Endothelial cell of hepatic sinusoid (primary cell): ENCODE measurements around the gene SORT1.
"Not testable (repeated sequence)": the region's sequence is repeated elsewhere in the genome, so short reads cannot be mapped to it uniquely, and the experiment has no call there.

Experiments
- in situ Hi-C: cut with HindIII; loops from 2 replicates; pipeline ENCODE4 v1.10.0; 2017; ENCODE audit warnings: low sequenced_read_pairs

The SORT1 gene

DNA sequence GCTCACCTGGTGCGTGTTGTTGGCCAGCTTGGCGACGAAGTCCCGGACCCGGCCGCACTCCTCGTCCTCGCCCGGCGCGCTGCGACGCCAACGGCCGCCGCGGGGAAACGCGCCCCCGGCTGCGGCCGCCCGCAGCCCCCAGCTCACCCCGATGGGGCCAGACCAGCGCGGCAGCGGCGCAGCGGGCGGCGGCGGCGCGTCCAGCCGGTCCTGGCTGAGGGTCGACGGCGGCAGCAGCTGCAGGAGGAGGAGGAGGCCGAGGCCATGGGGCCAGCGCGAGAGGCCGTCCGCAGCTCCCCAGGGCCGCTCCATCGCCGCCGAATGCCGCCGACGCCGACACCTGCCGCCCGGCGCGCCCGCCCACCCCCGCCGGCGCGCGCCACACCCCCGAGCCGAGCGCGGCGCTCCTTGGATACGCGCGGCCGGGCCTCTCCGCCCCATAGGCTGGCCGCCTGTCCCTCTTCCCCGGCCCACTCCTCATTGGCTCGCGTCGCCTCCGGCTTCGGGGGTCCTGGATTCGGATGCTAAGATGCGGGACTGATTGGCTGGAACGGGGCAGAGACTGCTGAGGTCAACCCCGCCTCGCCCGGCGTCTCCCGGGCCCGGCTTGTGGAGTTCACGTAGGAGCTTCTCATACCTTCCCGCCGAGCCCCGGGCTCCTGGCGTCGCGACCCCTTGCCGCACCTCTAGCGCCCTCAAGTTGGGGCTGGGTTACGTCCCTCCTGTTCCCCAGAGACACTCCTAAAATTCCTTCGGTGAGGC lies at the start of gene SORT1:
Gene SORT1 (minus strand): TSS at position 338 of the 762 bp plus-strand sequence. CDS start 26 bp downstream, at position 312.
- in situ Hi-C loops: no loop called here

DNA sequence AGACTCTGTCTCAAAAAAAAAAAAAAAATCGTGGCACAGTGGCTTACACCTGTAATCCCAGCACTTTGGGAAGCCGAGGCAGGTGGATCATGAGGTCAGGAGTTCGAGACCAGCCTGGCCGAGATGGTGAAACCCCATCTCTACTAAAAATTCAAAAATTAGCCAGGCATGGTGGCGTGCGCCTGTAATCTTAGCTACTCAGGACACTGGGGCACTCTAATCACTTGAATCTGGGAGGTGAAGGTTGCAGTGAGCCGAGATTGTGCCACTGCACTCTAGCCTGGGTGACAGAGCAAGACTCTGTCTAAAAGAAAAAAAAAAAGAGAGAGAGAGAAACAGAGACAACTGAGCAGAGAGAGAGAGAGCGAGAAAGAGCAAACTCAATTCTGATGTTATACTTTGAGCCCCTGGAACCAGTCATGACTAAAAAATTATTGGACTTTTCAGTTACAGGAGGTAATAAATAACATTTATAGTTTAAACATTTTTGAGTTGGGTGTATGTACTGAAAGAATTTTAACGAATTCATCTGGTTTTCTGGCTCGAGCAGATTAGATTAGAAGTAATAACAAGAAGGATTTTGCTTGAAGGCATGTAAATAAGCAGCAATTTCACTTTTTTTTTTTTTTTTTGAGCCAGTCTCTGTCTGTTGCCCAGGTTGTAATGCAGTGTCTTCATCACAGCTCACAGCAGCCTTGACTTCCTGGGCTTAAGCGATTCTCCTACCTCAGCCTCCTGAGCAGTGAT lies 48.4 kb upstream of the SORT1 start:
- in situ Hi-C loops: not testable (repeated sequence)

DNA sequence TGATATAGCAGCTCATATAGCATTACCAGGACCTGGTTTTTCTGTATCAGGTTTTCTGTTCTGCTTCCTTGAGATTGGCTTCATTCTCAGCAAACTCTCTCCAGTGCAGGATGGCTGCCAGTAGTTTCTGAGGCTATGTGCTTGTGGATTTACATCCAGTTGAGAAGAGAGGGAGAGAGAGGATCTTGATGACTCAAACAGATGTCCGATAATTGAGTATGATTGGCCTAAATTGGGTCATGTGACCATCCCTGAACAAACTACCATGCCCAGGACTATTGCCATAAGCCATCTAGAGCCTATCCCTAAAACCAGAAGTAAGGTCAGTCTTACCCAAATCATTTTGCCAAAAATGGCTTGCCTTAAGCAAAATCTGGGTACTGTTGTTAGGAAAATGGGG lies 46.6 kb upstream of the SORT1 start:
- in situ Hi-C loops: no loop called here

DNA sequence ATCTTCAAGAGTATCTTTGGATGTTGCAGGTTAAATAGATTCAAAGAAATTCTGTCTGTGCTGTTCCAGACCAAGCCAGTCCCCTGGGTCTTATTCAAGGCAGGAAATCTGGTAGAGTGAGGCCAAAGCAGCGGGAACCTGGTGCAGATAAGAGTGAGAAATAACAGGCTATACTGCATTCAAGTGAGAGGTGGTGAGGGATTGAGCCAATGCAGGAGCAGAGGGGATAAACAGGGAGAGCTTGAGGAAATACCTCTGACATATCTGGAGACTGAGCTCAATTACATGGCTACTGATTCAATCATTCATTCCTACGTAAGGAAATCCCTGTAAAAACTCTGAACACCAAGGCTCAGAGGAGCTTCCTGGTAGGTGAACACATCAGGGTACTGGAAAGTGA lies 45.8 kb upstream of the SORT1 start:
- in situ Hi-C loops: no loop called here

GRCh38 chr1:109441069-109441468 lies 43.4 kb upstream of the SORT1 start:
- in situ Hi-C loops: no loop called here

DNA sequence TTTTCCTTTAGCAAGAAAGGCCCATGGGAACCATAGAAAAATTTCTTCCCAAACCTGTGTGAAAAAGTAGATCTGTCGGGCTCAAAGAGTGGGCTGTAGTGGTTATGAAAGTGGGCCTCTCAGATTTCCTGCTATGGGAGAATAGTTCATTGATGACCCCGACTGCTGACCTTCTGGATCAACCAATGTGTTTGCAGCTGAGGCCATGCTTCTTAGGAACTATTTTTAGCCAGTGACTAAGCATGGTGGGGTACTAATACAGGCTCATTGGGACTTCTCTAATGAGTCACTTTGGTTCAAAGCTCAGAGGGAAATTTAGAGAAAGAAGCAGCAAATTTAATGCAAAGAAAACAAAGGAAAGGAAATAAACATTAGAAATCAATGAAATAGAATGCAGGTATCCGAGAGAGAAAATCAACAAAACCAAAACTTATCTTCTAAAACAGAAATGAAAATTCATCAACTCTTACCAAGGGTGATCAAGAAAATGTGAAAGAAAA lies 41.1 kb upstream of the SORT1 start:
- in situ Hi-C loops: no loop called here

DNA sequence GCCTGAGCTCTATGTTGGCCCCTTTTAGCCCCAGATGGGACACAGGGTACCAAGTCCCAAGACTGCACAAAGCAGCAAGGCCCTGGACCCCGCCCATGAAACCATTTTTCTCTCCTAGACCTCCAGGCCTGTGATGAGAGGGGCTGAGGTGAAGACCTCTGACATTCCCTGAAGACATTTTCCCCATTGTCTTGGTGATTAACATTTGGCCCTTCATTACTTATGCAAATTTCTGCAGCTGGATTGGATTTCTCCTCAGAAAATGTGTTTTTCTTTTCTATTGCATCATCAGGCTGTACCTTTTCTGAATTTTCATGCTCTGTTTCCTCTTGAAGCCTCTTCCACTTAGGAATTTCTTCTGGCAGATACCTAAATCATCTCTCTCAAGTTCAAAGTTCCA lies 36.8 kb upstream of the SORT1 start:
- in situ Hi-C loops: no loop called here

- in situ Hi-C loops: no loop called here
Measured at GRCh38 chr1:109433322-109433721, 35.6 kb upstream of the SORT1 start.

DNA sequence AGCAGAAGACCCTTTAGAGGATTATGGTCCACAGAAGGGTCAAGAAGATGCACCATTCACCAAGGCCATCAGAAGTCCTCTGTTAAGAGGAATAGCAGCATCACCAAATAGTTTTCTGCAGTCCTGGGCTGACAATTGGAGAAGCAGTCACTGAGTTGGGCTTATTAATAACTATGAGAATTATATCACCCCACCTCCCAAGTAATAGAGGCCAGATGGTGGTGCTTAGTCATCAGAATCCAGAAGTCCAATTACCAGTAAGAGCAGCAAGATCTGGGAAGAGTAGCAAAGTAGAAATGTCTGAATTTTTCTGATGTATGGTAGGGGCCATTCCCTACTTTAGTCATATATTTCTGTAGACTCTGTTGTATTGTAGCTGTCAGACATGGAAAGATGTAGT lies 34.6 kb upstream of the SORT1 start:
- in situ Hi-C loops: no loop called here

GRCh38 chr1:109427171-109427467 lies 29.4 kb upstream of the SORT1 start:
- in situ Hi-C loops: no loop called here

DNA sequence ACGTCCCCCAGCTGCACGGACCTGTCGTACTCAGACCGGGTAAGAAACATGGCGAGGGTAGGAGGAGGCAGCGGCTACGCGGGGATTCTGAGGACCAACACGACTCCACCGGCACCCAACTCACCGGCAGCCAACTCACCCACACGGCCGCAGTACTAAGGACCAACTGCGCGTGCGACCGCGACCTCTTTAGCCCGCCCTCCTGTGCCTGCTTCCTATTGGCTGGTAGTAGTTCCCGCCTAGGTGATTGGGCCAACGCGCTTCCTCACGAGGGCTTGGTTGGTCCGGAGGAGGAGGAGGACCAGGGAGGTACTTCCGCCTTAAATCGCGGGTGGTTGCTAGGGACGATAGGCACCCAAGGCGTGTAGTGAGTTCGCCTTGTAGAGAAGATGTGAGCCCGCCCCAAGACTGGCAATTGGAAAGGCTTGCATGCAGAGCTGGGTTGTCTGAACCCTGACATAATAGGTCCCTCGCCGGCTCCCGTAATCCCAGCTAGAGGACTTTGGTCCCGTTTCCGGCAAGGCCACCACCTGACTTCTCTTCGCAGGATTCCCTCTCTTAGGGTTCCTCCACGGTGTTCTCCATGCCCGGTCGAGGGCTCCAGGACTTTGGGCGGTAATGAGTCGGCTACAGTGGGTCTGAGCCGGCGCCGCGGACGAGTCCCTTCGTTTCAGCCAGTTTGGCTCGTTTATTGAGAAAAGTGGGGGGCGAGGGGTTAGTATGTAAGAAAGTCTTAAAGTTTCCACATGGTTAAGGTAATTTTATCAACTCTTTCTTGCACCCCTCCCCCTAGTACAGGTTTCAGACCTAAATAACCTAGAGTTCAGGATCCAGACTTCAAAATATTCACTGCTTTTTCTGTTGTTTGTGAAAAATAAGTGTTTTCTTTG lies 28.8 kb upstream of the SORT1 start, which contains the start of gene PSMA5:
Gene PSMA5 (minus strand): TSS at position 168 of the 890 bp plus-strand sequence. CDS start 118 bp downstream, at position 50.
- in situ Hi-C loops: no loop called here

GRCh38 chr1:109425391-109426280 lies 27.9 kb upstream of the SORT1 start:
- in situ Hi-C loops: no loop called here

DNA sequence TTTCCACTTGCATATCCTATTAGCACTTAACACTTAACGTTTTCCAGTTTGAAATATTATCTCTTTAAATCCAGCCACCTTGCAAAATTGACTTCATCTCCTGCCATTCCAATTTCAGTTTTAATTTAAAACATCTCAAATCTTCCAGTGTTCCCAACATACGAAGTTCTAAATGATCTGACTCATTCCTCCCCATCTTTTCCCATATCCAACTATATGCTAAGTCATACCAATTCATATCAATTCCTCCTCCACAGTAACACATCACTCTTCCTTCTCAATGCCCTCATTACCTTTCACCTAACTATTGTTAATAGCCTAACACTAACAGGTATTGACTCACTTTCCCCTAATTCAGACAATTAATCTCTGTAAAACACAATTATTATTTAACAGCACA lies 25.8 kb upstream of the SORT1 start:
- in situ Hi-C loops: no loop called here

DNA sequence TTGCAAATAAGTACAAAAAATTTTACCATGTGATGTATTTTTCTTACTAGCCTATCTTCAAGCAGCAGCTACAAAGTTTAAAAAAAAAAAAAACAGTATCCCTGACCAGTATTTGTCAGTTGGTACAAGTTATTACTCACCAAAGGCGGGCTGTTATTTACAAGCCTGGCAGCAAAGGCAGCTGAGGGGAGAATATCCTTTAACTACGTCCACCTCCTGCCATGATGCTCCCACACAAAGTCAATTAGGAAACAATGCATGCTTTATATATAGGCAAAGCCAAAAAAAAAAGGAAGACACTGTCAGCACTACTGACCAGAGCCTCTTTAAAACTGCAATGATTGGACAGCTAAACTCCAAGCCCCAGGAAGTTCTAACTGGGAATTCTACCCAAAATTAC lies 14.8 kb upstream of the SORT1 start:
- in situ Hi-C loops: no loop called here

GRCh38 chr1:109404838-109405237 lies 7.1 kb upstream of the SORT1 start:
- in situ Hi-C loops: loop anchor here (5.0 to 10.0 kb wide), 4 partner anchors 50 to 160 kb away; partner anchors contain the start of gene CELSR2

DNA sequence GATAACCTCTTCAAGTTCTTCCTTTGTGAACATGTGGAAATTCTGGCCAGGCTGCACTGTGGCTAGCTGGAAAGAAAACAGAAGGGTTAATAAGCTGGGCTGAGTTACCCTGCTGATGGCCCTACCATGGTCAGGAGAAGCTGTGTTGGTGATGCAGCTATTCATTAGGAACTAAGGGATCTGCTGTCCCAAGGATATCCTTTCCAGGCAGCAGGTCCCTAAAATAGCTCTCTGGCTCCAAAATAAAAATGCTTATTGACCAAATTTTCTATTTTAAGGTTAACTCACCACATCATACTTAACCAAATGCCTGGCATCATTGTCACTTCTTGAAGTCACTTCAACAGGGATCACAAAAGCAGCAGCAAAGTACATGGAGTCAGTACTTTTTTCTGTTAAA lies 4.3 kb upstream of the SORT1 start:
- in situ Hi-C loops: loop anchor here (5.0 to 10.0 kb wide), 4 partner anchors 53 to 157 kb away; partner anchors contain the start of gene CELSR2

DNA sequence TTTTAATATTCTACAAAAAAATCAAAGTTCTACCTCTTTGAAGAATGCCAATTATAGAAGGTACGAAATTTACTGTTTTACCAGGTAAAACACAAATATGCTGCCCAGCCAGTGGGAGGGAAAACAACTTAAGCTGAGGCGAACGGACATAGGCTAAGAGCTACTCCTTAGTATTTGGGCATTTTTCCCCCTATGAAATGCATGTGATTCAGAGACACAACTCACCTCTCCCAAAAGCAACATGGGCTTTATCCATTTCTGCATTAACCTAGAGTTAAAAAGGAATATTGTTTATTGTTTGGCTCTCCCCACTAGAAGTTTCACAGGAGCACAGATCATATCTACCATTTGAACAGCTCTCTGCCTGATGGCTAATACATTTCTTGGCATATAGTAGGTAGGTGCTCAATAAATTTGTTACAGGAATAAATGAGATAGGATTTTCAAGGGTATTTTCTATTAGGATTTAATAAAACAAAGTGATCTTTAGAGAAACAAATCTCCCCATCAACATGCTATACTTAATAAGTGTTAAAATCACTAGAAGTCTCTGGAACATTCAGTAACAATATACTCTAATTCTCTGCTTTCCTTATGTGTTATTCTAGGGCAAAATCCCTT lies 2.4 kb upstream of the SORT1 start:
- in situ Hi-C loops: loop anchor here (5.0 to 10.0 kb wide), 4 partner anchors 55 to 155 kb away; partner anchors contain the start of gene CELSR2

- in situ Hi-C loops: no loop called here
Measured at GRCh38 chr1:109399326-109399957, 1.7 kb upstream of the SORT1 start.
